Measurements from ENCODE around the gene TLL2. TPM values are rescaled to one million over a fixed set of nuclear protein-coding genes. Genes with fewer than 3 reads are reported as not detected.

The TLL2 gene
- total and polyA plus RNA-seq, 2 of the 4 experiments (the other 2 are of a cell fraction): under 0.01 to 0.05 TPM

DNA sequence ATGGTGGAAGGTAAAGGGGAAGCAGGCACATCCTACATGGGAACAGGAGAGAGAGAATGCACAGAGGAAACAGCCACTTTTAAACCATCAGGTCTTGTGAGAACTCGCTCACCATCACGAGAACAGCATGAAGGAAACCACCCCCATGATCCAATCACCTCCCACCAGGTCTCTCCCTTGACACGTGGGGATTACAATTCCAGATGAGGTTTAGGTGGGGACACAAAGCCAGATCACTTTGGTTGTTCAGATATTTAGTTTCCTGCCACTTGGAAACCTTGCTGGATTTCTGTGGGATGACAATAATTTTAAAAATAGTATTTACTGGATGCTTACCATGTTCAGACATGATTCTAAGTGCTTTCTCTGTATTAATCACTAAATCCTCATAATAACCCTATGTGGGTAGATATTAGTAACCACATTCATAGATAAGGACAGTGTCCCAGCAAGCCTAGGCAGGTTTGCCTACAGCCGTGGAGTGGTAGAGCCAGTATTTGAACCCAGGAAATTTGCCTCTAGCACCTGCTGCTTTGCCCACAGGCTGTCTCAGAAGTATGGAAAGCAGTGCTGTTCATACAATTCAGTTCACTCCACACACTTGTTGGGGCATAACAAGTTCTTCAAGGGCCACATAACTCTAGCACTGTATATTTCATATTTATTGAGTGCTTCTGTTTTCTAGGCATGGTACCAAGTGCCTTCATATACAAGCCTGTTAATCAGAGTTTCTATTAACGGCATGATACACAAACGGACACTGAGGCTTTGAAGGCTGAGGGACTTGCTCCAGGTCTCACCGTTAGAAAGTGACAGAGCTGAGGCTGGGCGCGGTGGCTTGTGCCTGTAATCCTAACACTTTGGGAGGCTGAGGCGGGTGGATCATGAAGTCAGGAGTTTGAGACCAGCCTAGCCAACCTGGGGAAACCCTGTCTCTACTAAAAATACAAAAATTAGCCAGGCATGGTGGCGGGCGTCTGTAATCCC, 8.3 kb downstream of the TLL2 start:
- ATAC-seq (ENCODE audit: low read depth) (no peak), DNase-seq (no peak)
- no CpG with 5 or more reads among the region's 12 CpGs for WGBS, 2 experiments (ENCODE audit: extremely low coverage in 2 of 2, insufficient read length in 1 of 2)
- Histone ChIP-seq H3K4ac (ENCODE audit: low read depth, low read length) (no peak overlapping the region), H3K27ac (ENCODE audit: insufficient read depth, low read length) (no peak overlapping the region), H3K18ac (ENCODE audit: low read depth, low read length) (no peak overlapping the region), H2BK120ac (ENCODE audit: low read depth, low read length) (no peak overlapping the region), H4K91ac (ENCODE audit: insufficient read depth, low read depth, low read length) (no peak overlapping the region), H2BK5ac (ENCODE audit: low read depth, low read length, poor library complexity, severe bottlenecking) (no peak overlapping the region), H3K36me3 (ENCODE audit: control insufficient read depth, insufficient read depth, low read length) (no peaks in the 10 kb centered on the region), H3K79me1 (ENCODE audit: low read depth in 1 of 2, low read length in 2 of 2) (no peaks in the 10 kb centered on the region), H3K23ac (ENCODE audit: low read depth, low read length) (no peak overlapping the region), H2AK9ac (replicated peaks; ENCODE audit: low read depth, low read length, poor library complexity) (no peak overlapping the region), H3K4me1 (ENCODE audit: control insufficient read depth, insufficient read depth, low read length) (no peaks in the 10 kb centered on the region), H3K9me1 (ENCODE audit: insufficient read depth, low read length) (no peaks in the 10 kb centered on the region), H3K14ac (replicated peaks; ENCODE audit: low read depth, low read length) (no peak overlapping the region), H2AFZ (replicated peaks; ENCODE audit: low read length, poor library complexity) (no peak overlapping the region), H3K9ac (ENCODE audit: low read depth, low read length) (no peak overlapping the region), H3K4me3 (ENCODE audit: insufficient read depth, low read depth, low read length) (no peak overlapping the region), H4K20me1 (ENCODE audit: insufficient read depth, low read length) (no peaks in the 10 kb centered on the region), H3K9me3 (ENCODE audit: control insufficient read depth, insufficient read depth, low read length) (no peaks in the 10 kb centered on the region), H3K27me3 (ENCODE audit: control insufficient read depth, insufficient read depth, low read length) (peaks cover 13% of the 10 kb centered on the region), H2BK15ac (ENCODE audit: low read depth, low read length) (no peak overlapping the region), H3K56ac (ENCODE audit: extremely low read depth, insufficient read depth, low read length) (no peak overlapping the region), H4K5ac (ENCODE audit: low read depth, low read length) (no peak overlapping the region), H2AK5ac (ENCODE audit: low read depth, low read length) (no peak overlapping the region), H3K4me2 (ENCODE audit: low read depth, low read length) (no peak overlapping the region), H2BK20ac (ENCODE audit: low read depth, low read length) (no peak overlapping the region), H4K8ac (ENCODE audit: low read depth in 2 of 2, low read length in 2 of 2) (no peak overlapping the region)
- no TSS peak for BruUV-seq (replicated peaks)
- intact Hi-C loops (cut with micrococcal nuclease): no loop called here
- POLR2A ChIA-PET (ENCODE audit: unreplicated experiment): no interaction called here
- CTCF ChIA-PET: no interaction called here
- in situ Hi-C loops (cut with MboI; ENCODE audit: low sequenced_read_pairs): no loop called here
- dilution Hi-C loops (cut with HindIII; ENCODE audit: low sequenced_read_pairs, unreplicated experiment): no loop called here
- no peak for TF ChIP-seq RFX5 (IDR thresholded peaks at IDR 0.05; ENCODE audit: low read depth, low read length)
- no peak for TF ChIP-seq RAD21 (IDR thresholded peaks at IDR 0.05; ENCODE audit: low read length)
- TF ChIP-seq MAFK (IDR thresholded peaks at IDR 0.05; ENCODE audit: low read depth, low read length): no peak
- no peak for TF ChIP-seq RCOR1 (IDR thresholded peaks at IDR 0.05; ENCODE audit: insufficient replicate concordance, low read length)
- no peak for TF ChIP-seq MAZ (IDR thresholded peaks at IDR 0.05; ENCODE audit: borderline replicate concordance, low read depth, low read length)
- TF ChIP-seq, protein P1, sequence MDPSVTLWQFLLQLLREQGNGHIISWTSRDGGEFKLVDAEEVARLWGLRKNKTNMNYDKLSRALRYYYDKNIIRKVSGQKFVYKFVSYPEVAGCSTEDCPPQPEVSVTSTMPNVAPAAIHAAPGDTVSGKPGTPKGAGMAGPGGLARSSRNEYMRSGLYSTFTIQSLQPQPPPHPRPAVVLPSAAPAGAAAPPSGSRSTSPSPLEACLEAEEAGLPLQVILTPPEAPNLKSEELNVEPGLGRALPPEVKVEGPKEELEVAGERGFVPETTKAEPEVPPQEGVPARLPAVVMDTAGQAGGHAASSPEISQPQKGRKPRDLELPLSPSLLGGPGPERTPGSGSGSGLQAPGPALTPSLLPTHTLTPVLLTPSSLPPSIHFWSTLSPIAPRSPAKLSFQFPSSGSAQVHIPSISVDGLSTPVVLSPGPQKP (IDR thresholded peaks at IDR 0.05; ENCODE audit: borderline replicate concordance, low read depth, low read length): no peak
- no peak for TF ChIP-seq USF2 (IDR thresholded peaks at IDR 0.05; ENCODE audit: low read depth, low read length)
- no peak for TF ChIP-seq CEBPB (IDR thresholded peaks at IDR 0.05; ENCODE audit: low read depth, low read length)
- TF ChIP-seq BHLHE40 (IDR thresholded peaks at IDR 0.05; ENCODE audit: low read depth, low read length): no peak
- TF ChIP-seq NFE2L2 (IDR thresholded peaks at IDR 0.05; ENCODE audit: low read depth, low read length): no peak
- TF ChIP-seq SMC3 (IDR thresholded peaks at IDR 0.05; ENCODE audit: low read depth, low read length): no peak
- TF ChIP-seq CHD1 (IDR thresholded peaks at IDR 0.05; ENCODE audit: low read depth, low read length): no peak
- no peak for TF ChIP-seq MXI1 (IDR thresholded peaks at IDR 0.05; ENCODE audit: borderline replicate concordance, low read depth, low read length)
- no peak for TF ChIP-seq FOS (IDR thresholded peaks at IDR 0.05; ENCODE audit: low read depth, low read length)
- no peak for TF ChIP-seq POLR2A (IDR thresholded peaks at IDR 0.05; ENCODE audit: low read depth, low read length)
